Activated CD4-positive, alpha-beta T cell treated with anti-CD3 and anti-CD28 coated beads, Interleukin-2, Interleukin-4, amounts not matched to agents 100 ng/mL and 50 ng/mL, durations not matched to agents 16 hours and 8 hours (primary cell): ENCODE measurements around the gene POLD1.
A peak's percentile ranks its signal among the peaks of the same experiment; 100 is the strongest.
"Not testable (repeated sequence)": the region's sequence is repeated elsewhere in the genome, so short reads cannot be mapped to it uniquely, and the experiment has no call there.

Source experiments
- DNase-seq: peaks from one replicate; pipeline ENCODE4 v3.0.0-alpha.2; 2020; ENCODE audit warnings: low spot score

The POLD1 gene

DNA sequence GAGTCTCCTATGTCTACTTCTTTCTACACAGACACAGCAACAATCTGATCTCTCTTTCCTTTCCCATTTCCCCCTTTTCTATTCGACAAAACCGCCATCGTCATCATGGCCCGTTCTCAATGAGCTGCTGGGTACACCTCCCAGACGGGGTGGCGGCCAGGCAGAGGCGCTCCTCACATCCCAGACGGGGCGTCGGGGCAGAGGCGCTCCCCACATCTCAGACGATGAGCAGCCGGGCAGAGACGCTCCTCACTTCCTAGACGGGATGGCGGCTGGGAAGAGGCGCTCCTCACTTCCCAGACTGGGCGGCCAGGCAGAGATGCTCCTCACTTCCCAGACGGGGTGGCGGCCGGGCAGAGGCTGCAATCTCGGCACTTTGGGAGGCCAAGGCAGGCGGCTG is 6.8 kb downstream of the POLD1 start:
- DNase-seq = not testable (repeated sequence)

DNA sequence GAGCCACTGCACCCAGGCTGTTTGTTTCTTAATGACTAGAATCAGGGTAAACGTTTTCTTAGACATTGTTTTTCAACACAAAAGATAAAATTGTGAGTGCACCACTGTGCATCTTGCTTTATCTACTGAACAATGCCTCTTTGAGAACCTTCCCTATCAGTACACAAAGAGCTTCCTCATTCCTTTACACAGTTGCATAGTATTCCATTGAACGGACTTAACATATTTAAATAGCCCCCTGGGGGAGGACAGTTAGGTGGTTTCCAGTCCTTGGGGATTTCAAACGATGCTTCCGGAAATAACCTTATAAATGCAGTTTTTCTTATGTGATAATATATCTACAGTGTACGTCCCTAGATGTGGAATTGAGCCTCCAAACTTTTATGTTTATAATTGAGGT is 8.6 kb downstream of the POLD1 start:
- DNase-seq = no peak

DNA sequence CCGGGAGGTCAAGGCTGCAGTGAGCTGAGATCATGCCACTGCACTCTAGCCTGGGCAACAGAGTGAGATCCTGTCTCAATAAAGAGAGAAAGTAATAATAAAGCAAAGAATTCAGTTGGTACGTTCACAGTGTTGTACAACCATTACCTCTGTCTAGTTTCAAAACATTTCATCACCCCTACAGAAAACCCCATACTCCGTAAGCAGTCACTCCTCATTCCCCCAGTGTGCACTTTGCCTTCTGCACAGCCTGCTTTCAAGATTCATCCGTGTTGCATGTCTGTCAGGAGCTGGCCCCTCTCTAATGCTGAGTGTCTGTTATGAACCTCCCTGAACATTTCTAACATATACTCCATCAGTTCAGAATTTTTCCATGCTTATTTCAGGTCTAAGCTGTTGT is 9.4 kb downstream of the POLD1 start:
- DNase-seq = no peak

DNA sequence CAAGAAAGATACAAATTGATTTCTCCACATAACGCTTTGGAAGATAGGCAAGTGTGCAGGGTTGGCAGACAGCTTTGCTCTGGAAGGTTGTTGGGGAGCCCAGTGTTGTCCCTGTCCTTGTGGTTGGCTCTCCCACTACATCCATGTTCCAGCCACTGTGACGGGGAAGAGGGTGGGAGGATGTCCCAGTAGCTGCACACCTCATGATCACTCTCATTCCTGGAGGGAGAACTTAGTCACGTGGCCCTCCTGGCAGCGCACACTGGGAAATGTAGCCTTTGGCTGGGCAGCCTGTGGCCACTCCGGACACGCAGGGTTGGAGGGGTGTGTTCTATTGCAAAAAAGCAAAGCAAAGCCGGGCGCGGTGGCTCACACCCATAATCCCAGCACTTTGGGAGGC is 9.9 kb downstream of the POLD1 start:
- DNase-seq = no peak

DNA sequence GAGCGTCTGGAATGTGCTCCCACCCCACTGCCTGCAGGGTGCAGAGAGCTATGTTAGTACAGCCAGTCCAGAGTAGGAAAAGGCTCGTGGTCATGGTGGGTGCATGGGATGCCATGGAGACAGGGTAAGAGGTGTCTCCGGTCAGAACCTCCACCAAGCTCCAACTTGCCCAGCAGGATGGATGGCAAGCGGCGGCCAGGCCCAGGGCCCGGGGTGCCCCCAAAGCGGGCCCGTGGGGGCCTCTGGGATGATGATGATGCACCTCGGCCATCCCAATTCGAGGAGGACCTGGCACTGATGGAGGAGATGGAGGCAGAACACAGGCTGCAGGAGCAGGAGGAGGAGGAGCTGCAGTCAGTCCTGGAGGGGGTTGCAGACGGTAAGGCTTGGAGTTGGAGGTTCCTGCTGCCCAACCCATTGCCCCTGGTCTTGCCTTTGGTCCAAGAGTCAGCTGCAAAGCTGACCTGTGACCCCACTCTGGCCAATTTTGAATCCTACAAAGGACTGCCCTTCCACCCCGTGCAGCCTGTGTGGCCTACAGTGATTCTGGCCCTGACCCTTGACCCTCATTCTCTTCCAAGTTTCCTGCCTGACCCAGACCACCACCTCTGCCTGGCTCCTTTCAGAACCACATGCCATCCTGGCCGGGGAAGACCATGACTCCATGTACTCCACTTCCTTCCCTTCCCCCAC is 14.7 kb downstream of the POLD1 start:
- DNase-seq = no peak

DNA sequence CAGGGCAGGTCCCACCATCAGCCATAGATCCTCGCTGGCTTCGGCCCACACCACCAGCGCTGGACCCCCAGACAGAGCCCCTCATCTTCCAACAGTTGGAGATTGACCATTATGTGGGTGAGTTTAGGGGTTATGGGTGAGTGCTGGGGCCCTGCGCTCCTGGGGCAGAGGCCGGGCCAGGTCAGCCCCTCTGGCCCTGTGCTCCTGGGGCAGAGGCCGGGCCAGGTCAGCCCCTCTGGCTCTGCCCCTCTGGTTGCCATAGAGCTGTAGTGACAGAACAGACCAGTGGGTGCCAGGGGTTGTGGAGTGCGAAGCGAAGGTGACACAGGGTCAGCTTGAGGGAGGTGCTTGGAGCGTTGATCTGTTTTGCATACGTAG is 15.2 kb downstream of the POLD1 start:
- no peak for DNase-seq

- no peak for DNase-seq
Observed at GRCh38 chr19:50401605-50402450, 17.7 kb downstream of the POLD1 start.

GRCh38 chr19:50402544-50403301 is 18.6 kb downstream of the POLD1 start:
- DNase-seq = no peak

GRCh38 chr19:50406156-50406820 is 22.1 kb downstream of the POLD1 start:
- no peak for DNase-seq

DNA sequence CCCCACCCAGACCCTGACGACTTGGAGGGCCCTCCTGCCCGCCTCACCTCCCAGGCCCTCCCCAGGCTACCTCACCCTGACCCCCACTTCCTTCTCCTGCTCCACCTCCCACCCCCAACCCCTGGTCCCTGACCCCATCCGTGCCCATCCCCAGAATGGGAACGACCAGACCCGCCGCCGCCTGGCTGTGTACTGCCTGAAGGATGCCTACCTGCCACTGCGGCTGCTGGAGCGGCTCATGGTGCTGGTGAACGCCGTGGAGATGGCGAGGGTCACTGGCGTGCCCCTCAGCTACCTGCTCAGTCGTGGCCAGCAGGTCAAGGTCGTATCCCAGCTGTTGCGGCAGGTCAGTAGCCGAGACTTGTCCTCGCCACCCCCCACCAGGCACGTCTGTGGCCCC is 22.7 kb downstream of the POLD1 start:
- no peak for DNase-seq

- DNase-seq = no peak
Observed at GRCh38 chr19:50409347-50409746, 25.2 kb downstream of the POLD1 start.

DNA sequence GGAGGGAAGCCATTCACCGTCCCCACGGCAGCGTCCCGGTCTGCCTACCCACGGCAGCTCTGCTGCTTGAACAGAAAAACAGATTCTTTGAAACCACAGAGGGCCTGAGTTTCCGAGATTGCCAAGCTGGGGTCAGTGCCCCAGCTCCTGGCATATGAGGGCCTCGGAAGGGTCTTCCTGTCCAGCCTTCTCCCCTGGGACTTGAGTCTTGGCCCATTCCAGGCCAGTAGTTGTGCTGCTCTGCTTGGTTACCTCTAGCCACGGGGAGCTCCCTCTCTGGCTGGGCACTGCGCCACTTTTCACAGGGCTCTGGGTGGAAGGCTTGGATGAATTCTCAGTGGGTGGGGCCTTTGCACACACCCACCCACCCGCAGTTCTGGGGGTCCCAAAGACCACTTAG is 26.0 kb downstream of the POLD1 start:
- DNase-seq = no peak

GRCh38 chr19:50412419-50412818 is 28.3 kb downstream of the POLD1 start:
- no peak for DNase-seq

DNA sequence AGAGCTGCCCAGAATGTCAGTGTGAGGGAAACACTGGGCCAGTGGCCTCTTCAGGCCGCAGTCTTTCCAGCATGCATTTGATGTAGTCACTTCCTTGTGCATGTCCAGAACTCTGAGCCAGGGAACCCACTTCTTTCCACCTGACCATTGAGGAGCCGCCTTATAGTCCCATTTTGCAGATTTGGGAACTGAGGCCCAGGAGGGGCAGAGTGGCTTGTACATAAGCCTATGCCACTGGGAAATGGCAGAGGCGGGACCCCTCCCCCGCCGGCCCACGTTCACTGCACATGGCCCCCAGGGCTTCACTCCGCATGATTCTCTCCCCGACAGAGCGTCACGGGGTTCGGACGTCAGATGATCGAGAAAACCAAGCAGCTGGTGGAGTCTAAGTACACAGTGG is 28.9 kb downstream of the POLD1 start:
- no peak for DNase-seq

DNA sequence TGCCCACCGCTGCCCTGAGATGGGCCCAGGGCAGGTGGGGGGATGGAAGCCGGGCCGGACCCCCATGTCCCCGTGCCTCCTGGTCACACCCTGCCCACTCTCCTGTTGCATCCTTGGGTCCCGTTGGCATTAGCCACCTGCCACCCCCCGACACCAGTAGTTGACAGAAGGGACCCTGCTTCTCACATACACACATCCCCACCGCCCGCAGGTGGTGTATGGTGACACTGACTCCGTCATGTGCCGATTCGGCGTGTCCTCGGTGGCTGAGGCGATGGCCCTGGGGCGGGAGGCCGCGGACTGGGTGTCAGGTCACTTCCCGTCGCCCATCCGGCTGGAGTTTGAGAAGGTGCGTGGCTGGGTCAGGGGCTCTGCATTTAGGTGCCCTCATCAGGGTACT is 29.4 kb downstream of the POLD1 start:
- no peak for DNase-seq

- peak; percentile 74 for DNase-seq
Observed at GRCh38 chr19:50414864-50415660, 30.9 kb downstream of the POLD1 start.

GRCh38 chr19:50415661-50416033 is 31.5 kb downstream of the POLD1 start:
- no peak for DNase-seq

- DNase-seq = no peak
Observed at GRCh38 chr19:50416034-50416977, 32.2 kb downstream of the POLD1 start.

GRCh38 chr19:50417111-50418081 is 33.2 kb downstream of the POLD1 start:
- no peak for DNase-seq
